ELR (cell line): ENCODE results near the gene NSUN7.

ENCODE experiments used
- DNase-seq: peaks from one replicate; pipeline ENCODE4 v3.0.0-alpha.2; 2015; ENCODE audit warnings: low read depth

Gene NSUN7

DNA sequence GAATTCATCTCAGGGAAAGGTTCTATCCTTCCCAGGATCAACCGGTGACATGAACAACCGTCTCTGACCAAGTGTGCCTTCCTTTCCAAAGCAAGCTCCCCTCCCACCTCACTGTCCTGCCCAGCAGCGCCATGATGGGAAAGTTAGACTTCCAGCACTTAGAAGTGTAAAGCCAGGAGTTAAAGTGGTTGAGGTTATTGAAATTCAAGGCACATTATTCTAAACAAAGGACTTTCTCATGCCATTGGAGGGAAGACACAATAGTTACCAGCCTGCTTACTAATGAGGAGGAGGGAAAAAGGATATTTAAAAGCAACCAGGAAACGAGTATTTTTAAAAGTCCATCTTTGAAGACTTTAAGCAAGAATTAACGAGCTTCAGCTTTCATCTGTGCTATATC is 96.8 kb downstream of the NSUN7 start:
- DNase-seq: no peak

DNA sequence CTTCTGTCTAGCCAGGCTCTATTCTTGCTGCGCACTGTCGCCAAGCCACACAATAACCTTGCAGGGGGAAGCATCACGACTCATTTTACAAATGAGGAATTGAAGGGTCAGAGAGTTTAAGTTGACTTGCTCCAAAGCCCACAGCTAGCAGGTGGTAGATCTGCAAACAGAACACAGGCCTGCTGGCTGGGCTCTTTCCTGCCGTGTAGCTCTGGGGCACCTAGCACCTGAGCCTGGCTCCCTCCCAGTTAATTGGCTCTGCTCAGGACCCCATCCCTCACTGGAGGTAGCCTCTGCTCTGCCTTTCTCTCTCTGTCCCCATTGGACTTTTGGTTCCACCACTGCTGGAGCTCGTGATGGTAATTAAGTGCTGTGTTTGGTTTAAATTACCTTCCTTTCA is 98.5 kb downstream of the NSUN7 start:
- DNase-seq: no peak

GRCh38 chr4:40848940-40849339 is 99.2 kb downstream of the NSUN7 start:
- DNase-seq: peak; percentile 9

DNA sequence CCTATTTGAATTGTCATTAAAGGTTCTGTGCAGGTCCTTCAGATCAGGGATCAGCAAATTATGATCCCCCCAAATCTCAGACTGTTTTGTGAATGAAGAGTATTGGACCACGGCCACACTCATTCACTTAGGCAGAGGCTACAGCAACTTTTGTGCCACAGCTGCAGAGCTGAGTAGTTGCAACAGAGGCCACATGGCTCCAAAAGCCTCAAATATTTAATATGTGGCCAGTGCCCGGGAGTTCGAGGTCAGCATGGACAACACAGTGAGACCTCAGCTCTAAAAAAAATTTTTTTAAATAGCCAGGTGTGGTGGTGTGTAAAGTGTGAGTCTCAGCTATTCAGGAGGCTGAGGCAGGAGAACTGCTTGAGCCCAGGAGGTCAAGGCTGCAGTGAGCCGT is 100.7 kb downstream of the NSUN7 start:
- DNase-seq: no peak

DNA sequence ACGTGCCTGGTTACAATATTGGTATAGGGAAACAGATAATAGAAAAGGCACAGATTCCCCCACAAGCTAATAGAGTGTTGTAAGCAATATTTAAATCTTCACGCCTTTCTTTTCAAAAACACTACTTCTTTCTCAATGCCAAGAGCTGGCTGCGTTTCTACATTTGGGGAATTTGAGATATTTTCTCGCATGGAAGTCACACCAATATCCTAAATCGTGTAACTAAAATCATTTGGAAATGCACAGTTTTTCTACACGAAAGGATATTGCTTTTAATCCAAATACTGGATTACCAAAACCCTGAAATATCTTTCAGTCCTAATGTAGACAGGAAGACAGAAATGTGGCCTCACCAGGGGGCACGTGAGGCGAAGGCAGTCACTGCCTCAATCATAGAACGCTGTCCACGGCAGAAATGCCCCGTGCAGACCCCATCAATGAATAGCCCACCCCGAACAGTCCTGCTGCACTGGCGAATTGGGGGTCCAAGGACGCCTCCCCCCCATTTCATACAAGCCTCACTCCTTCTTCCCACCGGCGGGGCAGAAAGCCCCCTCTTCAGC is 106.6 kb downstream of the NSUN7 start:
- DNase-seq: no peak

DNA sequence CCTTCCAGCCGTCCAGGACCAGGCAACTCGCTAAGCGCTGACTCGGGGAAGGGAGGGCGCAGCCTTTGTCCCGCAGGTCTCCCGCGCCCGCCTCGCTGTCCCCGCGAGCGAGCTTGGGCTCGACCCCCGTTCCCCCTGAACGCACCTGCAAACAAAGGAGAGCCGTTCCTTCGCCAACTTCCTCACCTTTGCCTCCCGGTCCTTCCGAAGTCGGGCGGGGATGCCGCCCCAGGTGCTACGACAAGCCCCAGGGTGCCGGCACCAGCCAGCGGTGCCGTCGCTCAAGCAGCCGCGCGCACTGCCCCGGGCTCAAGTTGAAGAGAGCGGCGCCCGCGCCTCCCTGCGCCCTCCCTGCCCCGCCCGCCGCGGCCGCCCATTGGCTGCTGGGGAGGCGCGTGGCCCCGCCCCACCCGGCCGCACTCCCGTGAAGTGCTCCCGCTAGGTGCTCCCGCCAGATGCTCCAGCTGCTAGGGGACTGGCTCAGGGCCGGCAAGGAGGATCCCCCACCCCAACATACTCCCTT is 107.1 kb downstream of the NSUN7 start:
- no peak for DNase-seq

DNA sequence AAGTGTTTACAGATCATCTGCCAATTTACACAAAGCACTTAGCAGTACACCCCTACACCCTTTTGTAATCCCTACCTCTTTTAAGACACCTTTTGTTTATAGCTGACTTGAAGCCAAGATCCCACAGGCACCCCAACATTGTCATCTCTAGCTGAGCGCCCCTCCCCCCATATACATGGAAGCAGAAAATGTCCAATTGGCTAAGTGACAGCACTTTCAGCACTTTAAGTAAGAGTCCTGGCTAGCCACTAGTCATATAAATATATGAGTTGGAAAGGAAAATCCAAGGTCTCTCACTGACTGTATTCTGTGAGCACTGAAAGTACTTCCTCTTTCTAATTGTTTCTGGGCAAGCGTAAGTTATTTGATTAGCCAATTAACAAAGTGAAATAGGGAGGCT is 108.2 kb downstream of the NSUN7 start:
- DNase-seq: no peak

DNA sequence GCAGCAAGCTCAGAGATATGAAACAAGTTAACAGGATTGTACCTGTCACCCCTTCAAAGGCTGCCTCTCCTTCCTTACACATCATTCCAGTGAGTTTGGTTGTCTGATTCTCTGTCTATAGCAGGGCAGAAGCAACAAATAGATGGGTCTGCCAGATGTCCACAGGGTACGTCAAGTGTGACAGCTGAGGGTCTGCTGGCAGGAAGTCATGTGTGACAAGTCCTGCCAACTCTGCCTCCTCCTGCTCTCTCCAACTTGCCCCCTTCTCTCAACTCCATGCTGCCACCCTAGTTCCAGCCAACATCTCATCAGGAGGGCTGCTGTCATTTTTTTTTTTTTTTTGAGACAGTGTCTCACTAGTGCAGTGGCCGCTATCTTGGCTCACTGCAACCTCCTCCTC is 109.2 kb downstream of the NSUN7 start:
- no peak for DNase-seq
